ENCODE data around the gene LRRC75A. TPM values are rescaled to one million over a fixed set of nuclear protein-coding genes. Genes with fewer than 3 reads are reported as not detected.

Gene LRRC75A
- total and polyA plus RNA-seq, 2 of the 8 experiments (the other 6 are each of a cell fraction or from before 2014, with no cell fraction given) = 9.7 to 9.9 TPM

DNA sequence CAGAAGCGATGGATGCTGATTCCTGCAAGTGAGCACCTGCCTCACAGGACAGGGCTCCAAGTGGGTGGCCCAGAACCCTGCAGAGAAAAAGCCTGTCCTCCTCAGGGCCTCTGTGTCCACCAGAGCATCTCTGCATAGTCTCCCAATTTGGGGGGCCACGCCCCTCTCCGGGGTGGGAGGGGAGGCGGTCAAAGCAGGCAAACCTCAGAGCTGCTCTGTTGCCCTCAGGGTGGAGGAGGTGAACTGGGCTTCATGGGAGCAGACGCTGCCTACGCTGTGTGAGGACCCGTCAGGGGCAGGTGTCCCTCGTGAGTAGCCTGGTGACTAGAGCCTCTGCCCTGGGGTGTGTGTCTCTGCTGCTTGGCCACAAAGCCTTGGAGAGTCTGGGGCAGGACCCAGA, 57.3 kb downstream of the LRRC75A start (continued):
- TF ChIP-seq, protein P1, sequence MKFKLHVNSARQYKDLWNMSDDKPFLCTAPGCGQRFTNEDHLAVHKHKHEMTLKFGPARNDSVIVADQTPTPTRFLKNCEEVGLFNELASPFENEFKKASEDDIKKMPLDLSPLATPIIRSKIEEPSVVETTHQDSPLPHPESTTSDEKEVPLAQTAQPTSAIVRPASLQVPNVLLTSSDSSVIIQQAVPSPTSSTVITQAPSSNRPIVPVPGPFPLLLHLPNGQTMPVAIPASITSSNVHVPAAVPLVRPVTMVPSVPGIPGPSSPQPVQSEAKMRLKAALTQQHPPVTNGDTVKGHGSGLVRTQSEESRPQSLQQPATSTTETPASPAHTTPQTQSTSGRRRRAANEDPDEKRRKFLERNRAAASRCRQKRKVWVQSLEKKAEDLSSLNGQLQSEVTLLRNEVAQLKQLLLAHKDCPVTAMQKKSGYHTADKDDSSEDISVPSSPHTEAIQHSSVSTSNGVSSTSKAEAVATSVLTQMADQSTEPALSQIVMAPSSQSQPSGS (IDR thresholded peaks at IDR 0.05; ENCODE audit: low read length) = no peak
- TF ChIP-seq ASH2L (IDR thresholded peaks at IDR 0.05; ENCODE audit: low read length) (no peak), TCF12 (IDR thresholded peaks at IDR 0.05; ENCODE audit: low read depth, low read length) (no peak), SIRT6 (IDR thresholded peaks at IDR 0.05; ENCODE audit: low read length) (no peak)
- TF ChIP-seq, protein P2, sequence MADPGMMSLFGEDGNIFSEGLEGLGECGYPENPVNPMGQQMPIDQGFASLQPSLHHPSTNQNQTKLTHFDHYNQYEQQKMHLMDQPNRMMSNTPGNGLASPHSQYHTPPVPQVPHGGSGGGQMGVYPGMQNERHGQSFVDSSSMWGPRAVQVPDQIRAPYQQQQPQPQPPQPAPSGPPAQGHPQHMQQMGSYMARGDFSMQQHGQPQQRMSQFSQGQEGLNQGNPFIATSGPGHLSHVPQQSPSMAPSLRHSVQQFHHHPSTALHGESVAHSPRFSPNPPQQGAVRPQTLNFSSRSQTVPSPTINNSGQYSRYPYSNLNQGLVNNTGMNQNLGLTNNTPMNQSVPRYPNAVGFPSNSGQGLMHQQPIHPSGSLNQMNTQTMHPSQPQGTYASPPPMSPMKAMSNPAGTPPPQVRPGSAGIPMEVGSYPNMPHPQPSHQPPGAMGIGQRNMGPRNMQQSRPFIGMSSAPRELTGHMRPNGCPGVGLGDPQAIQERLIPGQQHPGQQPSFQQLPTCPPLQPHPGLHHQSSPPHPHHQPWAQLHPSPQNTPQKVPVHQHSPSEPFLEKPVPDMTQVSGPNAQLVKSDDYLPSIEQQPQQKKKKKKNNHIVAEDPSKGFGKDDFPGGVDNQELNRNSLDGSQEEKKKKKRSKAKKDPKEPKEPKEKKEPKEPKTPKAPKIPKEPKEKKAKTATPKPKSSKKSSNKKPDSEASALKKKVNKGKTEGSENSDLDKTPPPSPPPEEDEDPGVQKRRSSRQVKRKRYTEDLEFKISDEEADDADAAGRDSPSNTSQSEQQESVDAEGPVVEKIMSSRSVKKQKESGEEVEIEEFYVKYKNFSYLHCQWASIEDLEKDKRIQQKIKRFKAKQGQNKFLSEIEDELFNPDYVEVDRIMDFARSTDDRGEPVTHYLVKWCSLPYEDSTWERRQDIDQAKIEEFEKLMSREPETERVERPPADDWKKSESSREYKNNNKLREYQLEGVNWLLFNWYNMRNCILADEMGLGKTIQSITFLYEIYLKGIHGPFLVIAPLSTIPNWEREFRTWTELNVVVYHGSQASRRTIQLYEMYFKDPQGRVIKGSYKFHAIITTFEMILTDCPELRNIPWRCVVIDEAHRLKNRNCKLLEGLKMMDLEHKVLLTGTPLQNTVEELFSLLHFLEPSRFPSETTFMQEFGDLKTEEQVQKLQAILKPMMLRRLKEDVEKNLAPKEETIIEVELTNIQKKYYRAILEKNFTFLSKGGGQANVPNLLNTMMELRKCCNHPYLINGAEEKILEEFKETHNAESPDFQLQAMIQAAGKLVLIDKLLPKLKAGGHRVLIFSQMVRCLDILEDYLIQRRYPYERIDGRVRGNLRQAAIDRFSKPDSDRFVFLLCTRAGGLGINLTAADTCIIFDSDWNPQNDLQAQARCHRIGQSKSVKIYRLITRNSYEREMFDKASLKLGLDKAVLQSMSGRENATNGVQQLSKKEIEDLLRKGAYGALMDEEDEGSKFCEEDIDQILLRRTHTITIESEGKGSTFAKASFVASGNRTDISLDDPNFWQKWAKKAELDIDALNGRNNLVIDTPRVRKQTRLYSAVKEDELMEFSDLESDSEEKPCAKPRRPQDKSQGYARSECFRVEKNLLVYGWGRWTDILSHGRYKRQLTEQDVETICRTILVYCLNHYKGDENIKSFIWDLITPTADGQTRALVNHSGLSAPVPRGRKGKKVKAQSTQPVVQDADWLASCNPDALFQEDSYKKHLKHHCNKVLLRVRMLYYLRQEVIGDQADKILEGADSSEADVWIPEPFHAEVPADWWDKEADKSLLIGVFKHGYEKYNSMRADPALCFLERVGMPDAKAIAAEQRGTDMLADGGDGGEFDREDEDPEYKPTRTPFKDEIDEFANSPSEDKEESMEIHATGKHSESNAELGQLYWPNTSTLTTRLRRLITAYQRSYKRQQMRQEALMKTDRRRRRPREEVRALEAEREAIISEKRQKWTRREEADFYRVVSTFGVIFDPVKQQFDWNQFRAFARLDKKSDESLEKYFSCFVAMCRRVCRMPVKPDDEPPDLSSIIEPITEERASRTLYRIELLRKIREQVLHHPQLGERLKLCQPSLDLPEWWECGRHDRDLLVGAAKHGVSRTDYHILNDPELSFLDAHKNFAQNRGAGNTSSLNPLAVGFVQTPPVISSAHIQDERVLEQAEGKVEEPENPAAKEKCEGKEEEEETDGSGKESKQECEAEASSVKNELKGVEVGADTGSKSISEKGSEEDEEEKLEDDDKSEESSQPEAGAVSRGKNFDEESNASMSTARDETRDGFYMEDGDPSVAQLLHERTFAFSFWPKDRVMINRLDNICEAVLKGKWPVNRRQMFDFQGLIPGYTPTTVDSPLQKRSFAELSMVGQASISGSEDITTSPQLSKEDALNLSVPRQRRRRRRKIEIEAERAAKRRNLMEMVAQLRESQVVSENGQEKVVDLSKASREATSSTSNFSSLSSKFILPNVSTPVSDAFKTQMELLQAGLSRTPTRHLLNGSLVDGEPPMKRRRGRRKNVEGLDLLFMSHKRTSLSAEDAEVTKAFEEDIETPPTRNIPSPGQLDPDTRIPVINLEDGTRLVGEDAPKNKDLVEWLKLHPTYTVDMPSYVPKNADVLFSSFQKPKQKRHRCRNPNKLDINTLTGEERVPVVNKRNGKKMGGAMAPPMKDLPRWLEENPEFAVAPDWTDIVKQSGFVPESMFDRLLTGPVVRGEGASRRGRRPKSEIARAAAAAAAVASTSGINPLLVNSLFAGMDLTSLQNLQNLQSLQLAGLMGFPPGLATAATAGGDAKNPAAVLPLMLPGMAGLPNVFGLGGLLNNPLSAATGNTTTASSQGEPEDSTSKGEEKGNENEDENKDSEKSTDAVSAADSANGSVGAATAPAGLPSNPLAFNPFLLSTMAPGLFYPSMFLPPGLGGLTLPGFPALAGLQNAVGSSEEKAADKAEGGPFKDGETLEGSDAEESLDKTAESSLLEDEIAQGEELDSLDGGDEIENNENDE (IDR thresholded peaks at IDR 0.05; ENCODE audit: insufficient replicate concordance, low read length) = no peak

Measured in H1 (cell line).